Lower leg skin (tissue), 3 donors: ENCODE results near the gene STX17.

Experiments used
- CTCF ChIP-seq, 3 donors: fragments of 450-650 bp; IDR thresholded peaks; one replicate each; pipeline ENCODE4 v1.5.1; 2016; ENCODE audit warnings: antibody characterized with exemption in 3 of 3, mild to moderate bottlenecking in 3 of 3, moderate library complexity in 2 of 3
- POLR2A ChIP-seq, 2 donors: fragments of 450-650 bp; IDR thresholded peaks; one replicate each; pipeline ENCODE4 v1.6.1; 2016 to 2017; ENCODE audit warnings: antibody characterized with exemption in 2 of 2, mild to moderate bottlenecking in 1 of 2, moderate library complexity in 1 of 2

GRCh38 chr9:99966716-99967115 is 60.3 kb downstream of the STX17 start:
- no peak for TF ChIP-seq CTCF (IDR thresholded peaks at IDR 0.05)
- TF ChIP-seq POLR2A (IDR thresholded peaks at IDR 0.05) = no peak
